OCI-LY1 (cell line): ENCODE measurements around the gene EYS.
A peak's percentile ranks its signal among the peaks of the same experiment; 100 is the strongest.

Source experiments
- H2AFZ ChIP-seq: fragments of 200-600 bp; sonication (generic), shearing (Covaris generic); 2 replicates; pipeline ENCODE4 v1.6.0; 2014; ENCODE audit warnings: antibody characterized with exemption, mild to moderate bottlenecking, low read length
- H3F3A ChIP-seq: fragments of 200-600 bp; sonication (generic), shearing (Covaris generic); 2 replicates; pipeline ENCODE4 v1.6.0; 2014; ENCODE audit warnings: mild to moderate bottlenecking, antibody characterized with exemption, low read length, moderate library complexity; ENCODE audit not compliant: insufficient read depth
- H3K27ac ChIP-seq: fragments of 200-600 bp; sonication (generic); 2 replicates; pipeline ENCODE4 v1.5.1; 2014; ENCODE audit warnings: low read length, mixed run types, mild to moderate bottlenecking, low read depth; ENCODE audit not compliant: poor library complexity, severe bottlenecking
- H3K27me3 ChIP-seq: fragments of 200-600 bp; sonication (generic); 2 replicates; pipeline ENCODE4 v1.6.0; 2014; ENCODE audit warnings: antibody characterized with exemption, mild to moderate bottlenecking, low read length, moderate library complexity; ENCODE audit not compliant: insufficient read depth
- H3K36me3 ChIP-seq: fragments of 200-600 bp; sonication (generic); 2 replicates; pipeline ENCODE4 v1.6.1; 2014; ENCODE audit warnings: mild to moderate bottlenecking, antibody characterized with exemption, low read length, moderate library complexity, mixed read lengths; ENCODE audit not compliant: insufficient read depth
- H3K4me1 ChIP-seq: fragments of 200-600 bp; sonication (generic); 2 replicates; pipeline ENCODE4 v1.5.1; 2014; ENCODE audit warnings: mild to moderate bottlenecking, low read length, moderate library complexity; ENCODE audit not compliant: insufficient read depth, severe bottlenecking
- H3K4me2 ChIP-seq: fragments of 200-600 bp; sonication (generic), shearing (Covaris generic); 2 replicates; pipeline ENCODE4 v1.6.1; 2014; ENCODE audit warnings: low read length
- H3K4me3 ChIP-seq: fragments of 200-600 bp; sonication (generic); 2 replicates; pipeline ENCODE4 v1.5.1; 2014; ENCODE audit warnings: low read length, low read depth, mild to moderate bottlenecking, mixed read lengths; ENCODE audit not compliant: poor library complexity, severe bottlenecking
- H3K79me2 ChIP-seq: fragments of 200-600 bp; shearing (Covaris generic); 2 replicates; pipeline ENCODE4 v1.6.1; 2016; ENCODE audit warnings: mixed run types, low read length, mixed read lengths; ENCODE audit not compliant: insufficient read depth
- H3K9ac ChIP-seq: fragments of 200-600 bp; sonication (generic), shearing (Covaris generic); 2 replicates; pipeline ENCODE4 v1.6.1; 2014; ENCODE audit warnings: mild to moderate bottlenecking, low read length, mixed read lengths
- H3K9me2 ChIP-seq: fragments of 200-600 bp; sonication (generic), shearing (Covaris generic); 2 replicates; pipeline ENCODE4 v1.6.1; 2014; ENCODE audit warnings: low read depth, mild to moderate bottlenecking, low read length, mixed read lengths
- H3K9me3 ChIP-seq: fragments of 200-600 bp; shearing (Covaris generic); 2 replicates; pipeline ENCODE4 v1.6.1; 2014; ENCODE audit warnings: low read length, mixed read lengths
- H4K20me1 ChIP-seq: fragments of 200-600 bp; sonication (generic), shearing (Covaris generic); 2 replicates; pipeline ENCODE4 v1.6.0; 2016; ENCODE audit warnings: mild to moderate bottlenecking, low read length; ENCODE audit not compliant: insufficient read depth
- CTCF ChIP-seq: fragments of 200-600 bp; sonication (generic), shearing (Covaris generic); IDR thresholded peaks from 2 replicates; pipeline ENCODE4 v1.5.1; 2017; ENCODE audit warnings: mild to moderate bottlenecking, antibody characterized with exemption, low read length, moderate library complexity, mixed read lengths
- EZH2 ChIP-seq: fragments of 200-600 bp; sonication (generic), shearing (Covaris generic); IDR thresholded peaks from 2 replicates; pipeline ENCODE4 v1.8.0; 2017; ENCODE audit warnings: borderline replicate concordance, mixed run types, mild to moderate bottlenecking, antibody characterized with exemption, low read length, moderate library complexity, mixed read lengths

Gene EYS

GRCh38 chr6:65566117-65566516 is 140.9 kb downstream of the EYS start:
- no peak overlapping the region for H3K4me3 ChIP-seq
- no peak overlapping the region for H2AFZ ChIP-seq
- TF ChIP-seq CTCF = peak; percentile 14; the same call in 1 of the 2 replicates
- TF ChIP-seq EZH2 = no peak
- H3K9me2 ChIP-seq = no peaks in the 10 kb centered on the region
- H3K4me1 ChIP-seq = no peaks in the 10 kb centered on the region
- no peaks in the 10 kb centered on the region for H3K9me3 ChIP-seq
- H4K20me1 ChIP-seq = no peaks in the 10 kb centered on the region
- no peaks in the 10 kb centered on the region for H3K27me3 ChIP-seq
- H3K27ac ChIP-seq = no peak overlapping the region
- no peaks in the 10 kb centered on the region for H3K79me2 ChIP-seq
- no peaks in the 10 kb centered on the region for H3K36me3 ChIP-seq
- no peak overlapping the region for H3K4me2 ChIP-seq
- no peaks in the 10 kb centered on the region for H3F3A ChIP-seq
- H3K9ac ChIP-seq = no peak overlapping the region

GRCh38 chr6:65558071-65558470 is 149.0 kb downstream of the EYS start:
- Histone ChIP-seq H2AFZ (no peak overlapping the region), H3K9me3 (no peaks in the 10 kb centered on the region), H3K9ac (no peak overlapping the region)

GRCh38 chr6:65557224-65557623 is 149.8 kb downstream of the EYS start:
- no peak overlapping the region for H3K4me2 ChIP-seq
- H3K27me3 ChIP-seq = no peaks in the 10 kb centered on the region
- no peaks in the 10 kb centered on the region for H3K4me1 ChIP-seq
- H3K9me3 ChIP-seq = no peaks in the 10 kb centered on the region
- H3K36me3 ChIP-seq = no peaks in the 10 kb centered on the region
- no peaks in the 10 kb centered on the region for H3F3A ChIP-seq
- H4K20me1 ChIP-seq = no peaks in the 10 kb centered on the region
- TF ChIP-seq CTCF (no peak), EZH2 (no peak)
- no peak overlapping the region for H3K27ac ChIP-seq
- no peaks in the 10 kb centered on the region for H3K79me2 ChIP-seq
- no peak overlapping the region for H3K4me3 ChIP-seq
- no peaks in the 10 kb centered on the region for H3K9me2 ChIP-seq
- no peak overlapping the region for H2AFZ ChIP-seq
- H3K9ac ChIP-seq = no peak overlapping the region

More at GRCh38 chr6:65558071-65558470, 149.0 kb downstream of the EYS start:
- no peaks in the 10 kb centered on the region for H3K36me3 ChIP-seq
- no peak overlapping the region for H3K4me2 ChIP-seq
- no peaks in the 10 kb centered on the region for H3K9me2 ChIP-seq
- TF ChIP-seq CTCF = no peak
- TF ChIP-seq EZH2 = no peak
- H3F3A ChIP-seq = no peaks in the 10 kb centered on the region
- H3K27me3 ChIP-seq = no peaks in the 10 kb centered on the region
- H3K27ac ChIP-seq = no peak overlapping the region
- H3K4me1 ChIP-seq = no peaks in the 10 kb centered on the region
- no peaks in the 10 kb centered on the region for H4K20me1 ChIP-seq
- H3K79me2 ChIP-seq = no peaks in the 10 kb centered on the region
- no peak overlapping the region for H3K4me3 ChIP-seq
